ENCODE results near the gene CSTPP1.
A peak's percentile ranks its signal among the peaks of the same experiment; 100 is the strongest.

Gene CSTPP1

DNA sequence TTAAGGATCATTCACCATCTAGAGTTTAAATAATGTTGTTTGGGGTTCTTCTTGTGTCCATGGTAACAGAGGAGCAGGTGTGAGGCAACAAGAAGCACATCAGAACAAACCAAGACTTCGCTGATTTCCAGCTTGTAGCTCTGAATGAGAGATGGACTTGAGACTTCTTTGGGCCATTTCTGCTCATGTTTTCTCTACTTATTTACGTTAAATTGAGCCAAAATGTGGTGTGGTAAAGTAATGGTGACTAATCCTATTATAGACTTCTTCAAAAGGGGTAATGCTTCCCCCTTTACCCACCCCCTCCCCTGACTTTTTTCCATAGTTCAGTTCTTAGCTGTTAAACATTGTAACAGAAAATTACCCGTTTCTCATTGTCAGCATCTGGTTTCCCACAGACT is 65.2 kb downstream of the CSTPP1 start:
- no peaks in the 10 kb centered on the region for H3K27me3 ChIP-seq
- no peaks in the 10 kb centered on the region for H3K36me3 ChIP-seq
- no peak overlapping the region for H3K4me3 ChIP-seq (ENCODE audit: low read depth, low read length)
- no peak for DNase-seq
- H3K9me3 ChIP-seq: no peaks in the 10 kb centered on the region
- TF ChIP-seq, protein P1, sequence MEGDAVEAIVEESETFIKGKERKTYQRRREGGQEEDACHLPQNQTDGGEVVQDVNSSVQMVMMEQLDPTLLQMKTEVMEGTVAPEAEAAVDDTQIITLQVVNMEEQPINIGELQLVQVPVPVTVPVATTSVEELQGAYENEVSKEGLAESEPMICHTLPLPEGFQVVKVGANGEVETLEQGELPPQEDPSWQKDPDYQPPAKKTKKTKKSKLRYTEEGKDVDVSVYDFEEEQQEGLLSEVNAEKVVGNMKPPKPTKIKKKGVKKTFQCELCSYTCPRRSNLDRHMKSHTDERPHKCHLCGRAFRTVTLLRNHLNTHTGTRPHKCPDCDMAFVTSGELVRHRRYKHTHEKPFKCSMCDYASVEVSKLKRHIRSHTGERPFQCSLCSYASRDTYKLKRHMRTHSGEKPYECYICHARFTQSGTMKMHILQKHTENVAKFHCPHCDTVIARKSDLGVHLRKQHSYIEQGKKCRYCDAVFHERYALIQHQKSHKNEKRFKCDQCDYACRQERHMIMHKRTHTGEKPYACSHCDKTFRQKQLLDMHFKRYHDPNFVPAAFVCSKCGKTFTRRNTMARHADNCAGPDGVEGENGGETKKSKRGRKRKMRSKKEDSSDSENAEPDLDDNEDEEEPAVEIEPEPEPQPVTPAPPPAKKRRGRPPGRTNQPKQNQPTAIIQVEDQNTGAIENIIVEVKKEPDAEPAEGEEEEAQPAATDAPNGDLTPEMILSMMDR (IDR thresholded peaks at IDR 0.05; ENCODE audit: low read depth, low read length): no peak
- H3K4me1 ChIP-seq: no peaks in the 10 kb centered on the region; the same call in 1 of the 2 replicates

DNA sequence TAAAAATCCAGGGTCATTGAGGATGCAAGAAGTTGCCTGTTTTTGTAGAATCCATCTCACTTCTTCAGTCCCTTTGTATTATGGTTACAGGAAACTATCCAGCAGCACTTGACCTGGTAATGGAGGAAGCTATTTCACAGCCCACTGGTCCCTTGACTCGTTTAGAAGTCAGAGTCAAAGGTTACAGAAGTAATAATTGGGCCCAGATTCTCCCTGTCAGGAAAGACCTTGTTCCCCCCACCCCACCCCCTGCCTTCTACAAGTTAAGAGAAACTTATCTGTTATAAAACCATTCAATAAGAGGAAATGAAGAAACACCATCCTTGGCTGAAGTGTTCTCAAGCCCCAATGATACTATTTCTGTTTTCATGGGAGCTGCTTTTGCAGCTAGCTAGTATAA is 65.8 kb downstream of the CSTPP1 start:
- H3K9me3 ChIP-seq: no peaks in the 10 kb centered on the region
- no peaks in the 10 kb centered on the region for H3K27me3 ChIP-seq
- no peak for DNase-seq
- no peaks in the 10 kb centered on the region for H3K36me3 ChIP-seq
- no peaks in the 10 kb centered on the region; the same call in 1 of the 2 replicates for H3K4me1 ChIP-seq
- TF ChIP-seq, protein P1 (IDR thresholded peaks at IDR 0.05; ENCODE audit: low read depth, low read length): no peak
- no peak overlapping the region for H3K4me3 ChIP-seq (ENCODE audit: low read depth, low read length)

DNA sequence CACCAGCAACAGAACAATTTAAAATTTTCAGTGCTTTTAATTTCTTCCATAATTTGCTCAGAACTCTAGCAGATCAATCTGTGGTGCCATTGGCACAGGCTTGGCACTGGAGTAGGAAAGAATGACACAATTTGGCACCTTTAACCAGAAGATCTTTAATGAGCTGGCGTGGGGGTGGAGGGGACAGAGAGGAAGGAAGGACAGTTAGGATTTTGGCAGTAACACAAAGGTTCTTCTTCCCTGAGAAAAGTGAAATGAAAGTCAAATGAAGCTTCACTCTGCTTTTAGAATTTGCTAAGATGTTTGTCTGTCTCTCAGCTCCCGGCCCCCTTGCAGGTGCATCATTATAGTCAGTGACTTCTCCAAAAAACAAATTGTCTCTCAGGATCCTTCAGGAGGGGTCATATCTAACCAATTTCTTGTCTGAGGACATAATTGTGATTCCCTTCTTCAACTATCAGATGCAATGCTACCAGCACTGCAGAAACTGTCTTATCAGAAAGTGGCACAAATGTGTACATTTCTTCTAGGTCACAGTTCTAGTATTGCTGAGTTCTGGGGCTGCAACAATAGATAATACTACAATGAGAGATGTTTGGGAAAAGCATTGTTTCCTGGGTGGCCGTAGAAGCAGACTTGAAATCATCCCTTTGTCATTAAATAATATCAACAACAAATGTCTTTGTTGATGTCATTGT is 66.8 kb downstream of the CSTPP1 start:
- no peaks in the 10 kb centered on the region for H3K27me3 ChIP-seq
- no peak for DNase-seq
- H3K9me3 ChIP-seq: no peaks in the 10 kb centered on the region
- no peak overlapping the region for H3K4me3 ChIP-seq (ENCODE audit: low read depth, low read length)
- no peaks in the 10 kb centered on the region; the same call in 1 of the 2 replicates for H3K4me1 ChIP-seq
- H3K36me3 ChIP-seq: no peaks in the 10 kb centered on the region
- TF ChIP-seq, protein P1 (IDR thresholded peaks at IDR 0.05; ENCODE audit: low read depth, low read length): no peak

DNA sequence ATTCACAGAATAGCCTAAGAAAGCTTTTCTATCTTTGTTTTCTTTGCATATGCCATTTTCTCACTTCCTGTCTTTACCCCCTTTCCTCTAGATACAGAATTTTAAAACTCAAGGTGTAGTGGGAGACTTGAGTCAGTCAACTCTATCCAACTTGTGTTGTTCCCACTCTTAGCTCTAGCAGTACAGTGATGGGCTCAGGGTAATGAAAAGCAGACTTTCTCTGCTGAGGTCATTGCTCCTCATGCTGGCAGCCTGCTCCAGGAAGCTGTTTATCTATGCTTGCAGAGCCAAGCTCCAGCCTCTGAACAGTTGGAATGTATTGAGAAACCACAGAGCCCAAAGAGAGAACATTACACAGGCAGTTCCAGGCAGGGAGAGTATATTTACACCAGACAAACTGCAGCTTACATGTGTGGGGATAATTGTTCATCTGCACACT is 68.1 kb downstream of the CSTPP1 start:
- TF ChIP-seq, protein P1 (IDR thresholded peaks at IDR 0.05; ENCODE audit: low read depth, low read length): no peak

DNA sequence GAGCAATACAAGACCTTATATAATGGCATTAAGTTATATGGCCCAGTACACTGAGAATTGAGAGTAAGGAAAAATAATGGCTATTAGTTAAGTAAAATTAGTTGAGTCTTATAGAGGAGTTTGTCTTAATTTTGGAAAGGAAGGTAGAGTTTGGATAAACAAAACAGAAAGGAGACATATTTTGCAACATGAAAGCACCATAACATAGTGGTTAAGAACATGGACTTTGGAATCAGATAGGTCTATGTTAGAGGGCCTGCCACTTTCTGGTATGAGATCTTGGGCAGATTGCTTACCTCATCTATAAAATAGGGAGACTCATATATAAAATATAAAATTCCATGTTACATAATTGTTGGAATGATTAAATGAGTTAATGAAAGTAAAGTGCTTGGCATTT is 68.9 kb downstream of the CSTPP1 start:
- TF ChIP-seq, protein P1 (IDR thresholded peaks at IDR 0.05; ENCODE audit: low read depth, low read length): no peak
- H3K4me3 ChIP-seq (ENCODE audit: low read depth, low read length): no peak overlapping the region
- H3K27me3 ChIP-seq: no peaks in the 10 kb centered on the region
- DNase-seq: no peak
- no peaks in the 10 kb centered on the region; the same call in 1 of the 2 replicates for H3K4me1 ChIP-seq
- no peaks in the 10 kb centered on the region for H3K9me3 ChIP-seq
- no peaks in the 10 kb centered on the region for H3K36me3 ChIP-seq

More for the DNA sequence above, 68.1 kb downstream of the CSTPP1 start:
- peak; percentile 65 for DNase-seq
- no peaks in the 10 kb centered on the region for H3K36me3 ChIP-seq
- no peaks in the 10 kb centered on the region for H3K9me3 ChIP-seq
- no peak overlapping the region for H3K4me3 ChIP-seq (ENCODE audit: low read depth, low read length)
- no peaks in the 10 kb centered on the region for H3K27me3 ChIP-seq
- H3K4me1 ChIP-seq: no peaks in the 10 kb centered on the region; the same call in 1 of the 2 replicates

DNA sequence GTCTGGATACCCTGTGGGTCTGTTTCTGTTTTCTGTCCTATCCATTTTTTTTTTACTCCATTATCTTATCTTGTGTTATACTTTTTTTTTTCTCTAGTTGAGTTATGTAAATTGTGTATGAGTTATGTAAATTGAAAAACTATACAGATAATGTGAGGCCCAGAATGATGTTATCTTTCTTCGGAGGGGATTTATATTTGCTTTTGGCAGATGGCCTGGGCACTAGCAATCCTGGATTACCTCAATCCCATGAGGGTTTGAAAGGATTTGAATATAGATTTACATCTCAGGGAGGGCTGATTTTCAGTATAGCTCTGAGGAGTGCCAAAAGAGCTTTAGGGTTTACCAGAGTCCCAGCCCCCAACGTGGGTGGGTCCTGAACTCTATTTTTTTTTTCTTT is 71.0 kb downstream of the CSTPP1 start:
- Histone ChIP-seq H3K9me3 (no peaks in the 10 kb centered on the region), H3K36me3 (no peaks in the 10 kb centered on the region), H3K27me3 (no peaks in the 10 kb centered on the region), H3K4me3 (ENCODE audit: low read depth, low read length) (no peak overlapping the region), H3K4me1 (no peaks in the 10 kb centered on the region; the same call in 1 of the 2 replicates)
- TF ChIP-seq, protein P1 (IDR thresholded peaks at IDR 0.05; ENCODE audit: low read depth, low read length): no peak
- peak; percentile 28 for DNase-seq
